ENCODE measurements around the gene HOXC6.
"Not testable (repeated sequence)": the region's sequence is repeated elsewhere in the genome, so short reads cannot be mapped to it uniquely, and the experiment has no call there.

Gene HOXC6

GRCh38 chr12:54041097-54041690 is 13.0 kb downstream of the HOXC6 start:
- DNase-seq (ENCODE audit: low read depth in 2 of 2), result no peak

DNA sequence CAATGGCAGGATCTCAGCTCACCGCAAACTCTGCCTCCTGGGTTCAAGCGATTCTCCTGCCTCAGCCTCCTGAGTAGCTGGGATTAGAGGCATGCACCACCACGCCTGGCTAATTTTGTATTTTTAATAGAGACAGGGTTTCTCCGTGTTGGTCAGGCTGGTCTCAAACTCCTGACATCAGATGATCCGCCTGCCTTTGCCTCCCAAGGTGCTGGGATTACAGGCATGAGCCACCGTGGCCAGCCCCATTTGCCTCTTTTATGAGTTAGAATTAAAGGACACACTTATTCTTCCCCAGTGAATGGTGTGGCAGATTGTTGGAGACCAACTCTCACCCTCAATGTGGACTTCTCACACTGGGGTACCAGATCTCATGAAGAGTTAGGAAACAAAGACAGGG is 13.8 kb downstream of the HOXC6 start:
- not testable (repeated sequence) for DNase-seq (ENCODE audit: low read depth in 2 of 2)

- no peak for DNase-seq (ENCODE audit: low read depth in 2 of 2)
Measured at GRCh38 chr12:54042970-54043853, 15.0 kb downstream of the HOXC6 start.

- DNase-seq (ENCODE audit: low read depth in 2 of 2), result no peak
Measured at GRCh38 chr12:54044425-54045103, 16.3 kb downstream of the HOXC6 start.

GRCh38 chr12:54045401-54045800 is 17.2 kb downstream of the HOXC6 start:
- no peak for DNase-seq (ENCODE audit: low read depth in 2 of 2)

- DNase-seq (ENCODE audit: low read depth in 2 of 2), result no peak
Measured at GRCh38 chr12:54045868-54046521, 17.8 kb downstream of the HOXC6 start.

- DNase-seq (ENCODE audit: low read depth in 2 of 2), result no peak
Measured at GRCh38 chr12:54046809-54047159, 18.5 kb downstream of the HOXC6 start.

GRCh38 chr12:54047160-54047963 is 19.1 kb downstream of the HOXC6 start:
- no peak for DNase-seq (ENCODE audit: low read depth in 2 of 2)

DNA sequence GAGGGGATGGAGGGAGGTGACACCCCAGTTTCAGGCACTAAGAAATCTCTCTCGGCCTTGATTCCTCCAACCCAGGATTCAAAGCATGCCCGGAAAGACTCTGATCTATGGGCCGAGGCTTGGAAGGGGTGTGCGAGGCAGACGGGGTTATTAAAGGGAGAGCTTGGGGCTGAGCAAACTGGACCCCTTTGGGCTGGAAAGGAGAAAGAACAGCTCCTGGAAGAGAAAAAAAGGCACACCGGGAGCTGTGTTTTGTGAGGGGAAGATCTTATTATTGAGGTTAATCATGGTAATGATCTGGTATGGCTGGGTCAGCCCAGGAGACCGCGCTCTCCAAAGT is 19.7 kb downstream of the HOXC6 start:
- no peak for DNase-seq (ENCODE audit: low read depth in 2 of 2)

GRCh38 chr12:54048406-54049093 is 20.3 kb downstream of the HOXC6 start:
- no peak for DNase-seq (ENCODE audit: low read depth in 2 of 2)

GRCh38 chr12:54049108-54049507 is 20.9 kb downstream of the HOXC6 start:
- no peak for DNase-seq (ENCODE audit: low read depth in 2 of 2)

- no peak for DNase-seq (ENCODE audit: low read depth in 2 of 2)
Measured at GRCh38 chr12:54050482-54050810, 22.2 kb downstream of the HOXC6 start.

GRCh38 chr12:54051026-54051842 is 23.0 kb downstream of the HOXC6 start:
- no peak for DNase-seq (ENCODE audit: low read depth in 2 of 2)

GRCh38 chr12:54051874-54052437 is 23.7 kb downstream of the HOXC6 start:
- no peak for DNase-seq (ENCODE audit: low read depth in 2 of 2)

GRCh38 chr12:54052438-54053002 is 24.3 kb downstream of the HOXC6 start:
- DNase-seq (ENCODE audit: low read depth in 2 of 2), result no peak

- DNase-seq (ENCODE audit: low read depth in 2 of 2), result no peak
Measured at GRCh38 chr12:54053003-54053750, 24.9 kb downstream of the HOXC6 start.

DNA sequence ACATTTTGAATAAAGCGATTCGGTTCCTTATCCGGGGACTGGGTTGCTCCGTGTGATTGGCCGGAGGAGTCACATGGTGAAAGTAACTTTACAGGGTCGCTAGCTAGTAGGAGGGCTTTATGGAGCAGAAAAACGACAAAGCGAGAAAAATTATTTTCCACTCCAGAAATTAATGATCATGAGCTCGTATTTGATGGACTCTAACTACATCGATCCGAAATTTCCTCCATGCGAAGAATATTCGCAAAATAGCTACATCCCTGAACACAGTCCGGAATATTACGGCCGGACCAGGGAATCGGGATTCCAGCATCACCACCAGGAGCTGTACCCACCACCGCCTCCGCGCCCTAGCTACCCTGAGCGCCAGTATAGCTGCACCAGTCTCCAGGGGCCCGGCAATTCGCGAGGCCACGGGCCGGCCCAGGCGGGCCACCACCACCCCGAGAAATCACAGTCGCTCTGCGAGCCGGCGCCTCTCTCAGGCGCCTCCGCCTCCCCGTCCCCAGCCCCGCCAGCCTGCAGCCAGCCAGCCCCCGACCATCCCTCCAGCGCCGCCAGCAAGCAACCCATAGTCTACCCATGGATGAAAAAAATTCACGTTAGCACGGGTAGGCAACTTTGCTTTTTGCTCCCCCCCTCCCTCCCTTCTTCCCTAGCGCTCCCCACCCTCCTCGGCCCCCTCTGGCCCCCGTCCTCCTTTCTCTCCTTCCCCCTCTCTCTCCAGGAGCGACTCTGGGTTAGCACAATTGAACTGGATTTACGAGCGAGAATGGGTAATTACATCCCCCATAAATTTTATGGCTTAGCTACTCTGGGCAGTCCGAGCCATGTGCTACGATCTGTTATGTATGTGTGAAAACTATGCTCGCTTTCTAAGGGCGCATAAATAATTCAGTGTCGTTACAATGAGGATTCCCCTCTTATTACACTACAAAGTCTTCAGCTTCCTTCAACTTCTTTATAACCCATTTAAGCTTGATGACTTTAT is 25.8 kb downstream of the HOXC6 start, which contains the start of gene HOXC4:
HOXC4 (plus strand) TSS at position 85 of the 991 bp plus-strand sequence; CDS start at position 173, 88 bp downstream.
- no peak for DNase-seq (ENCODE audit: low read depth in 2 of 2)
